Measurements from ENCODE around the gene POLD1.
A peak's percentile ranks its signal among the peaks of the same experiment; 100 is the strongest.
"Not testable (repeated sequence)": the region's sequence is repeated elsewhere in the genome, so short reads cannot be mapped to it uniquely, and the experiment has no call there.

POLD1 gene

GRCh38 chr19:50390295-50390694 lies 6.1 kb downstream of the POLD1 start:
- not testable (repeated sequence) for DNase-seq

DNA sequence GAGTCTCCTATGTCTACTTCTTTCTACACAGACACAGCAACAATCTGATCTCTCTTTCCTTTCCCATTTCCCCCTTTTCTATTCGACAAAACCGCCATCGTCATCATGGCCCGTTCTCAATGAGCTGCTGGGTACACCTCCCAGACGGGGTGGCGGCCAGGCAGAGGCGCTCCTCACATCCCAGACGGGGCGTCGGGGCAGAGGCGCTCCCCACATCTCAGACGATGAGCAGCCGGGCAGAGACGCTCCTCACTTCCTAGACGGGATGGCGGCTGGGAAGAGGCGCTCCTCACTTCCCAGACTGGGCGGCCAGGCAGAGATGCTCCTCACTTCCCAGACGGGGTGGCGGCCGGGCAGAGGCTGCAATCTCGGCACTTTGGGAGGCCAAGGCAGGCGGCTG lies 6.8 kb downstream of the POLD1 start:
- DNase-seq: not testable (repeated sequence)

GRCh38 chr19:50392759-50393158 lies 8.6 kb downstream of the POLD1 start:
- DNase-seq: no peak

DNA sequence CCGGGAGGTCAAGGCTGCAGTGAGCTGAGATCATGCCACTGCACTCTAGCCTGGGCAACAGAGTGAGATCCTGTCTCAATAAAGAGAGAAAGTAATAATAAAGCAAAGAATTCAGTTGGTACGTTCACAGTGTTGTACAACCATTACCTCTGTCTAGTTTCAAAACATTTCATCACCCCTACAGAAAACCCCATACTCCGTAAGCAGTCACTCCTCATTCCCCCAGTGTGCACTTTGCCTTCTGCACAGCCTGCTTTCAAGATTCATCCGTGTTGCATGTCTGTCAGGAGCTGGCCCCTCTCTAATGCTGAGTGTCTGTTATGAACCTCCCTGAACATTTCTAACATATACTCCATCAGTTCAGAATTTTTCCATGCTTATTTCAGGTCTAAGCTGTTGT lies 9.4 kb downstream of the POLD1 start:
- DNase-seq: no peak

DNA sequence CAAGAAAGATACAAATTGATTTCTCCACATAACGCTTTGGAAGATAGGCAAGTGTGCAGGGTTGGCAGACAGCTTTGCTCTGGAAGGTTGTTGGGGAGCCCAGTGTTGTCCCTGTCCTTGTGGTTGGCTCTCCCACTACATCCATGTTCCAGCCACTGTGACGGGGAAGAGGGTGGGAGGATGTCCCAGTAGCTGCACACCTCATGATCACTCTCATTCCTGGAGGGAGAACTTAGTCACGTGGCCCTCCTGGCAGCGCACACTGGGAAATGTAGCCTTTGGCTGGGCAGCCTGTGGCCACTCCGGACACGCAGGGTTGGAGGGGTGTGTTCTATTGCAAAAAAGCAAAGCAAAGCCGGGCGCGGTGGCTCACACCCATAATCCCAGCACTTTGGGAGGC lies 9.9 kb downstream of the POLD1 start:
- DNase-seq: no peak

DNA sequence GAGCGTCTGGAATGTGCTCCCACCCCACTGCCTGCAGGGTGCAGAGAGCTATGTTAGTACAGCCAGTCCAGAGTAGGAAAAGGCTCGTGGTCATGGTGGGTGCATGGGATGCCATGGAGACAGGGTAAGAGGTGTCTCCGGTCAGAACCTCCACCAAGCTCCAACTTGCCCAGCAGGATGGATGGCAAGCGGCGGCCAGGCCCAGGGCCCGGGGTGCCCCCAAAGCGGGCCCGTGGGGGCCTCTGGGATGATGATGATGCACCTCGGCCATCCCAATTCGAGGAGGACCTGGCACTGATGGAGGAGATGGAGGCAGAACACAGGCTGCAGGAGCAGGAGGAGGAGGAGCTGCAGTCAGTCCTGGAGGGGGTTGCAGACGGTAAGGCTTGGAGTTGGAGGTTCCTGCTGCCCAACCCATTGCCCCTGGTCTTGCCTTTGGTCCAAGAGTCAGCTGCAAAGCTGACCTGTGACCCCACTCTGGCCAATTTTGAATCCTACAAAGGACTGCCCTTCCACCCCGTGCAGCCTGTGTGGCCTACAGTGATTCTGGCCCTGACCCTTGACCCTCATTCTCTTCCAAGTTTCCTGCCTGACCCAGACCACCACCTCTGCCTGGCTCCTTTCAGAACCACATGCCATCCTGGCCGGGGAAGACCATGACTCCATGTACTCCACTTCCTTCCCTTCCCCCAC lies 14.7 kb downstream of the POLD1 start:
- DNase-seq: no peak

GRCh38 chr19:50399368-50399745 lies 15.2 kb downstream of the POLD1 start:
- no peak for DNase-seq

- DNase-seq: no peak
These were observed 17.7 kb downstream of the POLD1 start for GRCh38 chr19:50401605-50402450.

DNA sequence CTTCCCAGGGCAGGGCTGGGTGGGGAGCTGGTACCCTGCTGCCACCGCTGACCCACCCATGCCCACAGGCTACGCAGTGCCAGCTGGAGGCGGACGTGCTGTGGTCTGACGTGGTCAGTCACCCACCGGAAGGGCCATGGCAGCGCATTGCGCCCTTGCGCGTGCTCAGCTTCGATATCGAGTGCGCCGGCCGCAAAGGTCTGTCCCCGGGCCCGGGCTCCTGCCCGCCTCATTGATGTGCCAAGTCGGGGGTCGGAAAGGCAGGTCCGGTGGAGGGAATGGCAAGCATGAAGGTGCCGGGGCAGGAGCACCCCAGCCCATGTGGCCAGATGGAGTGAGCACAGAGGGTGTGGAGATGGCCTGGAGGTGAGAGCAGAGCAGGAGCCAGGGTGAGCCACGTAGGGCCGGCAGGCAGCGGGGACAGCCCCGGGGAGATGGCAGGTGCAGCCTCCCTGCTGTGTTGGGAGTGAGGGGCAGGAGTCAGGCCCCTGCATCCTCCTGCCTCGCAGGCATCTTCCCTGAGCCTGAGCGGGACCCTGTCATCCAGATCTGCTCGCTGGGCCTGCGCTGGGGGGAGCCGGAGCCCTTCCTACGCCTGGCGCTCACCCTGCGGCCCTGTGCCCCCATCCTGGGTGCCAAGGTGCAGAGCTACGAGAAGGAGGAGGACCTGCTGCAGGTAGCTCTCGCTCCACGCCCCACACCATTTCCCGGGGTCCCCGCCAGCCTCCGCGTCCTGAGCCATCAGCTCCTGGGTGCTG lies 18.6 kb downstream of the POLD1 start:
- DNase-seq: no peak

DNA sequence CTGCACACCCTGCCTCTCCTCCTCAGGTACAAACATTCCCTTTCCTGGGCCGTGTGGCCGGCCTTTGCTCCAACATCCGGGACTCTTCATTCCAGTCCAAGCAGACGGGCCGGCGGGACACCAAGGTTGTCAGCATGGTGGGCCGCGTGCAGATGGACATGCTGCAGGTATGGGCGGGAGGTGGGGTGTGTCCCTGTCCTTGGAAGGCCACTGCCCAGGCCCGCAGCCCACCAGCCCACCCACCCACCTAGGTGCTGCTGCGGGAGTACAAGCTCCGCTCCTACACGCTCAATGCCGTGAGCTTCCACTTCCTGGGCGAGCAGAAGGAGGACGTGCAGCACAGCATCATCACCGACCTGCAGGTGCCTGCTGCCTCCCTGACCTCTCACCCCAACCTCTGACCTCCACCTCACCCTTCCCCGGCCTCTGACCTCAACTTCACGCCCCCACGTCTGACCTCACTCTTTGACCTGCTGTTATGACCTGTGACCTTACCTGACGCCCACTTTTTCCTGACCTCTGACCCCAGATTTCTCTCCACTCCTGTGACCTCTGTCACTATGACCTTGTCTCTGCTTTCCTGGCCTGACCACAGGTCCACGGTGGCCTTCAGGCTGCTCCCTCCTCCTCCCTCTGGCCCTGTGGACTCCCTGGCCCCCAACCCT lies 22.1 kb downstream of the POLD1 start:
- no peak for DNase-seq

GRCh38 chr19:50406829-50407228 lies 22.7 kb downstream of the POLD1 start:
- DNase-seq: no peak

DNA sequence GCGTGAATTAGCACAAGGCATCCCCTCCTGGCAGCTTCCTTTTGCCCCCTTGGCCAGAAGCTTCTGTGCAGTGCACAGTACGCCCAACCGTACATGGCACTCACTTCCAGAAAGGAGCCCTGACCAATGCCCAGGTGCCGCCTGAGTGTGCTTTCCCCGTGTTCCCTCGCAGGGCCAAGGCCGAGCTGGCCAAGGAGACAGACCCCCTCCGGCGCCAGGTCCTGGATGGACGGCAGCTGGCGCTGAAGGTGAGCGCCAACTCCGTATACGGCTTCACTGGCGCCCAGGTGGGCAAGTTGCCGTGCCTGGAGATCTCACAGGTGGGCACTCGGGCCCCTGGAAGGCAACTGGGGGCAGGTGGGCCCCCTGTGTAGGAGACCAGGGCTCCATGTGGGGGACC lies 25.2 kb downstream of the POLD1 start:
- no peak for DNase-seq

DNA sequence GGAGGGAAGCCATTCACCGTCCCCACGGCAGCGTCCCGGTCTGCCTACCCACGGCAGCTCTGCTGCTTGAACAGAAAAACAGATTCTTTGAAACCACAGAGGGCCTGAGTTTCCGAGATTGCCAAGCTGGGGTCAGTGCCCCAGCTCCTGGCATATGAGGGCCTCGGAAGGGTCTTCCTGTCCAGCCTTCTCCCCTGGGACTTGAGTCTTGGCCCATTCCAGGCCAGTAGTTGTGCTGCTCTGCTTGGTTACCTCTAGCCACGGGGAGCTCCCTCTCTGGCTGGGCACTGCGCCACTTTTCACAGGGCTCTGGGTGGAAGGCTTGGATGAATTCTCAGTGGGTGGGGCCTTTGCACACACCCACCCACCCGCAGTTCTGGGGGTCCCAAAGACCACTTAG lies 26.0 kb downstream of the POLD1 start:
- no peak for DNase-seq

- no peak for DNase-seq
These were observed 28.3 kb downstream of the POLD1 start for GRCh38 chr19:50412419-50412818.

- no peak for DNase-seq
These were observed 28.9 kb downstream of the POLD1 start for GRCh38 chr19:50413096-50413495.

DNA sequence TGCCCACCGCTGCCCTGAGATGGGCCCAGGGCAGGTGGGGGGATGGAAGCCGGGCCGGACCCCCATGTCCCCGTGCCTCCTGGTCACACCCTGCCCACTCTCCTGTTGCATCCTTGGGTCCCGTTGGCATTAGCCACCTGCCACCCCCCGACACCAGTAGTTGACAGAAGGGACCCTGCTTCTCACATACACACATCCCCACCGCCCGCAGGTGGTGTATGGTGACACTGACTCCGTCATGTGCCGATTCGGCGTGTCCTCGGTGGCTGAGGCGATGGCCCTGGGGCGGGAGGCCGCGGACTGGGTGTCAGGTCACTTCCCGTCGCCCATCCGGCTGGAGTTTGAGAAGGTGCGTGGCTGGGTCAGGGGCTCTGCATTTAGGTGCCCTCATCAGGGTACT lies 29.4 kb downstream of the POLD1 start:
- DNase-seq: no peak

DNA sequence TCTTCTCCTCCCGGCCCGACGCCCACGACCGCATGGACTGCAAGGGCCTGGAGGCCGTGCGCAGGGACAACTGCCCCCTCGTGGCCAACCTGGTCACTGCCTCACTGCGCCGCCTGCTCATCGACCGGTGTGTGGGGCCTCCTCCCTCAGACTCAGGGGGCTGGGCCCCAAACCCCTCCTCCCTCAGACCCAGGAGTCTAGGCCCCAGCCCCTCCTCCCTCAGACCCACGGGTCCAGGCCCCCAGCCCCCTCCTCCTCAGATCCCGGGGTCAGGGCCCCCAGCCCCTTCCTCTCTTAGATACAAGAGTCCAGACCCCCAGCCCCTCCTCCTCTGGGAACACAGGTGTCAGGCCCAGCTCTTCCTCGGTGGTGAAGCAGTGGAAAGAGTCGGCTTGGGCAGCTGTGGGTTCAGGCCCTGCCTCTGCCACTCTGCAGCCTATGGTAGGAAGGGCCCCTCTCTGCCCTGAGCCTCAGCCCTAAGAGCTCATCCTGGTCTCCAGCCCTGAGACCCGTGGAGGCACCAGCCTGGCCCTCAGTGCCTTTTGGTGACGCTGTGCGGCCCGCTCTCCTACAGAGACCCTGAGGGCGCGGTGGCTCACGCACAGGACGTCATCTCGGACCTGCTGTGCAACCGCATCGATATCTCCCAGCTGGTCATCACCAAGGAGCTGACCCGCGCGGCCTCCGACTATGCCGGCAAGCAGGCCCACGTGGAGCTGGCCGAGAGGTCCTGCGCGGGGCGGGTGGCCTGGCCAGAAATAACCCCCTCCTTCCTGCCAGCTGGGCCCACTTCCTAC lies 30.9 kb downstream of the POLD1 start:
- peak in 41 of 58 donors; percentile 3 to 55 (median 16) for DNase-seq

- peak in 2 of 58 donors; percentile 4 to 22 for DNase-seq
These were observed 31.5 kb downstream of the POLD1 start for GRCh38 chr19:50415661-50416033.

GRCh38 chr19:50416034-50416977 lies 32.2 kb downstream of the POLD1 start:
- no peak for DNase-seq
